GM19397 (cell line): ENCODE data around the gene UGT3A2.

Experiments used
- ATAC-seq: cut with Tn5 transposase; IDR thresholded peaks from one replicate; pipeline ENCODE4 v1.9.1; 2021; ENCODE audit warnings: mild to moderate bottlenecking, moderate library complexity; ENCODE audit not compliant: unreplicated experiment

Gene UGT3A2

GRCh38 chr5:36013182-36013581, 53.5 kb downstream of the UGT3A2 start:
- ATAC-seq, result no peak

- ATAC-seq, result no peak
Measured at GRCh38 chr5:36009698-36010097, 57.0 kb downstream of the UGT3A2 start.

GRCh38 chr5:36007366-36007765, 59.3 kb downstream of the UGT3A2 start:
- ATAC-seq, result no peak

GRCh38 chr5:36006163-36006562, 60.5 kb downstream of the UGT3A2 start:
- no peak for ATAC-seq

DNA sequence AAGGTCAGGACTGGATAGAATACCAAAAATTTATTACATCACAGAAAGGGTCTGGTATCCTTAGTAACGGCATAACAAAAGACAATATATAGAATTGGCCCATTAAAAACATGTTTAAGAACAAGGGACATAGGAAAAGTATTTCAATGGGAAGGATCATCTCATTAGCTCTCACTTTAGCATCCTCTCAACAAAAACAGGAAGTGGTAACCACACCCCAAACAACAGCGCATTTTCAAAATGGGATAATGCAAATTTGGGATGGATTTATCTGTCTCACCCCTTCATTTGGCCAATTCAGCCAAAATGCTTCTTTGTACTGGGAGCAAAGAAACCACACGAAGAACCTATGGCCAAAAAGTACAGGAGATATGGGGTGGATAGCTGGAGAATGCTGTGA, 65.7 kb downstream of the UGT3A2 start:
- no peak for ATAC-seq

GRCh38 chr5:35999547-35999946, 67.1 kb downstream of the UGT3A2 start:
- no peak for ATAC-seq

DNA sequence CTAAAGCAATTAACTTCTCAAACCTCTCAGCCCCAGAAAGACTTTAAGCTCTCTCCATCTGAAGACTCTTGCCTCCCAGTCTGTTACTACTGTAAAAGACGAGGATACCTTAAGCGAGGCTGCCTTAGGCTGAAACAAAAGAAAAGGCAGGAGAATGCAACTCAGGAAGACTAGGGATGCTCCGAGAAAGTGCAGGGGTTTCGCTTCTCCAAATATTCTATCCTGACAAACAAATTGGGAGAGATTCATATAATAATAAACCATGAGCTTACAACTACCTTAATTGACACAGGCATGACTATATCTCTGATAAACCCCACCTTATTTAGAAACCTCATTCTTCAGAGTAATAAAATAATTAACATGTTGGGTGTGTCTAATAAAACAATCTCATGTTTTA, 70.6 kb downstream of the UGT3A2 start:
- no peak for ATAC-seq

- ATAC-seq, result no peak
Measured at GRCh38 chr5:35990941-35991611, 75.6 kb downstream of the UGT3A2 start, which contains the start of gene UGT3A1. Gene UGT3A1, minus strand, starts transcription at chr5:35991390. Its CDS starts 150 bp downstream, at chr5:35991240.

DNA sequence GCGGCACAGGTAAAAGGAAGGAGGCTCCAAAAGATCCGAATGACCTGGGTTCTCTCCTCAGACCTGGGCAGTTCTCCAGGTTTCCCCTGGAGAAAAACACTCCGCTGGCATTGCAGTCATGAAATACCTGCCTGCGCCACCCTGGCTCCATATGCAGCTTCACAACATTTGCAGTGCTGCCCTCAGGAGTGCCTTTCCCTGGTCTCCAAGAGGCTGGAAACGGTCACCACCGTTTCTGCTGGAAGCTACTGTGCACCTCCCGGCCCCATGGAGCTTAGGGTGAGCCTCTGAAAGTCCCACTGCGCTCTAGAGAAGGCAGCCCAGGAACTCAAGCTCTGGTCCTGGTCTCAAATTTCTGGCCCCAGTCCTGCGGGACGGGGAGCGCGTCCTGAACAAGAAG, 76.2 kb downstream of the UGT3A2 start:
- no peak for ATAC-seq

DNA sequence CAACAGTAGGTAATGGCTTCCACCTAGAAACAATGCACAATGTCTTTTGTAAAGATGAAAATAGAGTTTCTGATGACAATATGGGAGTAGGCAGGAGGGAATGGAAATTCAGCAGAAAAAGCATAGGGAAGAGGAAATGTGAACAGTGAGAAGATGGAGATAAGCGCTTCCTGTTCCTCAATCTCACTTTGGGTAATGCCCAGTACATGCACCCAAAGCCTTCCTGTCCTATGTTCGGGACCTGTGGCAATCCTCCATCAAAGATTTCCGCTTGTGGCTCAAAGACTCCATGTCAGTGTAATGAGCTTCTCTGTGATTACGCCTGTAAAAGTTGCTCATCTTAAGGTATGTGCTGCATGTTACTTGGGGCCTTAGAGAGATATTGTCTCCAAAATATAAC, 78.2 kb downstream of the UGT3A2 start:
- no peak for ATAC-seq

DNA sequence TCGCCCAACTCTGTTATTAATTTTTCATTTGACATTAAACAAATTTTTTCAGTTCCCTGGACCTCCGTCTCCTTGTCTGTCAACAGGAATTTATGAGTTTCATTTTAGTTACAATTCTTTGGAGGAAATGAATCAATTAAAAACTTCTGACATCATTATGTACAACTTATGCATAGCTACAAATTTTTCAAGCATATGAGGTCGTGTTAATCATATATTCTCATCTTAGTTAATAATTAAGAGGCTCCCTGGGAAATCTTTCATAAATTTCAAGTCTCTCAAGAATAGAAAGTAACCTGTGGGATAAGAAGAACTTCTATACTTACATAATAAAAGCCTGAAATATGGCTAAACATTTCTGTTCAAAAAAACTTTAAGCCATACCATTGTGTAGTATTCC, 78.9 kb downstream of the UGT3A2 start:
- no peak for ATAC-seq
